Gastrocnemius medialis (tissue), 4 donors: Measurements from ENCODE around the gene PRR7. TPM values are rescaled to one million over a fixed set of nuclear protein-coding genes. Genes with fewer than 3 reads are reported as not detected.

Source experiments
- ATAC-seq, 2 donors: fragments of 150-250 bp; one replicate each; pipeline ENCODE4 v1.9.1; 2016
- DNase-seq, 2 donors: peaks; one replicate each; pipeline ENCODE4 v3.0.0-alpha.2; 2019
- H3K27ac ChIP-seq, 4 donors: fragments of 200-600 bp; sonication (generic); 1 replicate in 1 of 4; 2 replicates in 3 of 4; pipeline ENCODE4 v1.5.1; 2016 to 2018; ENCODE audit warnings: mild to moderate bottlenecking in 2 of 4, moderate library complexity in 1 of 4
- H3K27me3 ChIP-seq, 3 donors: fragments of 200-600 bp; sonication (generic) in 2 of 3; 1 replicate in 1 of 3; 2 replicates in 2 of 3; pipeline versions ENCODE4 v1.5.1 to v1.6.0; 2016 to 2019; ENCODE audit warnings: mild to moderate bottlenecking in 1 of 3, moderate library complexity in 1 of 3
- H3K36me3 ChIP-seq, 2 donors: fragments of 200-600 bp; sonication (generic) in 1 of 2; one replicate each; pipeline ENCODE4 v1.5.1; 2017 to 2018
- H3K4me1 ChIP-seq, 2 donors: fragments of 200-600 bp; sonication (generic) in 1 of 2; one replicate each; pipeline ENCODE4 v1.5.1; 2016 to 2017; ENCODE audit warnings: mild to moderate bottlenecking in 2 of 2
- H3K4me3 ChIP-seq, 4 donors: fragments of 200-600 bp; sonication (generic) in 3 of 4; 1 replicate in 1 of 4; 2 replicates in 3 of 4; pipeline ENCODE4 v1.5.1; 2016 to 2019; ENCODE audit warnings: mild to moderate bottlenecking in 2 of 4
- H3K9me3 ChIP-seq, 3 donors: fragments of 200-600 bp; sonication (generic) in 2 of 3; 1 replicate in 1 of 3; 2 replicates in 2 of 3; pipeline ENCODE4 v1.5.1; 2016 to 2019
- POLR2A ChIP-seq, 2 donors: fragments of 450-650 bp; IDR thresholded peaks; one replicate each; pipeline ENCODE4 v1.6.1; 2017; ENCODE audit warnings: antibody characterized with exemption in 2 of 2, mild to moderate bottlenecking in 2 of 2, moderate library complexity in 2 of 2
- in situ Hi-C, 4 donors: fragments of 200-750 bp; cut with MboI; loops; one replicate each; pipeline versions ENCODE4 v1.15.0 to v1.8.0; 2017; ENCODE audit warnings: low sequenced_read_pairs in 4 of 4
- intact Hi-C: fragments of 100-400 bp; cut with DNase I; formaldehyde crosslinking; loops from one replicate; pipeline ENCODE4 v1.15.1; 2023; ENCODE audit warnings: low total_unique reads
- total RNA-seq, 4 donors: library from RNA; depleted of rRNA; stranded (reverse); fragments of >200 nt; gene quantifications; one replicate each; pipeline versions ENCODE4 v1.1.0 to v1.2.3, GENCODE V29; 2016
- TF ChIP-seq, protein P1 (sequence below), 5 experiments: fragments of 450-650 bp in 3 of 5; fragments of 200-600 bp in 2 of 5; sonication (generic) in 2 of 5; IDR thresholded peaks in 4 of 5; conservative IDR thresholded peaks in 1 of 5; 1 replicate in 4 of 5; 2 replicates in 1 of 5; pipeline ENCODE4 v1.5.1; 2016 to 2019; ENCODE audit warnings: antibody characterized with exemption in 5 of 5, mild to moderate bottlenecking in 3 of 5, moderate library complexity in 3 of 5

Gene PRR7
- total RNA-seq, 4 donors from 2014 or later = 0.63 to 2.0 (median 1.4) TPM; not detected in 1

- DNase-seq (no peak), ATAC-seq (no peak)
- H3K36me3 ChIP-seq = no peaks in the 10 kb centered on the region
- TF ChIP-seq, protein P1, sequence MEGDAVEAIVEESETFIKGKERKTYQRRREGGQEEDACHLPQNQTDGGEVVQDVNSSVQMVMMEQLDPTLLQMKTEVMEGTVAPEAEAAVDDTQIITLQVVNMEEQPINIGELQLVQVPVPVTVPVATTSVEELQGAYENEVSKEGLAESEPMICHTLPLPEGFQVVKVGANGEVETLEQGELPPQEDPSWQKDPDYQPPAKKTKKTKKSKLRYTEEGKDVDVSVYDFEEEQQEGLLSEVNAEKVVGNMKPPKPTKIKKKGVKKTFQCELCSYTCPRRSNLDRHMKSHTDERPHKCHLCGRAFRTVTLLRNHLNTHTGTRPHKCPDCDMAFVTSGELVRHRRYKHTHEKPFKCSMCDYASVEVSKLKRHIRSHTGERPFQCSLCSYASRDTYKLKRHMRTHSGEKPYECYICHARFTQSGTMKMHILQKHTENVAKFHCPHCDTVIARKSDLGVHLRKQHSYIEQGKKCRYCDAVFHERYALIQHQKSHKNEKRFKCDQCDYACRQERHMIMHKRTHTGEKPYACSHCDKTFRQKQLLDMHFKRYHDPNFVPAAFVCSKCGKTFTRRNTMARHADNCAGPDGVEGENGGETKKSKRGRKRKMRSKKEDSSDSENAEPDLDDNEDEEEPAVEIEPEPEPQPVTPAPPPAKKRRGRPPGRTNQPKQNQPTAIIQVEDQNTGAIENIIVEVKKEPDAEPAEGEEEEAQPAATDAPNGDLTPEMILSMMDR (IDR thresholded peaks at IDR 0.05 in 4 of 5, conservative IDR thresholded peaks at IDR 0.05 in 1 of 5) = no peak
- no peak for TF ChIP-seq POLR2A (IDR thresholded peaks at IDR 0.05)
- peaks cover 12 to 33% (median 23%) of the 10 kb centered on the region in 3 donors for H3K27me3 ChIP-seq
- intact Hi-C loops = loop anchor here (10.0 kb wide), 1 partner anchor 336 kb away; no protein-coding TSS in a partner anchor
- no peak overlapping the region for H3K4me3 ChIP-seq
- H3K27ac ChIP-seq = no peak overlapping the region
- in situ Hi-C loops = loop anchor here in 1 of 4 donors (10.0 kb wide), 1 partner anchor 46 kb away; the partner anchor contains the start of genes F12 and PFN3
- H3K9me3 ChIP-seq = no peaks in the 10 kb centered on the region
- H3K4me1 ChIP-seq = peaks cover 15 to 29% of the 10 kb centered on the region in 2 donors
These were observed 4.2 kb downstream of the PRR7 start for GRCh38 chr5:177450667-177451424.

DNA sequence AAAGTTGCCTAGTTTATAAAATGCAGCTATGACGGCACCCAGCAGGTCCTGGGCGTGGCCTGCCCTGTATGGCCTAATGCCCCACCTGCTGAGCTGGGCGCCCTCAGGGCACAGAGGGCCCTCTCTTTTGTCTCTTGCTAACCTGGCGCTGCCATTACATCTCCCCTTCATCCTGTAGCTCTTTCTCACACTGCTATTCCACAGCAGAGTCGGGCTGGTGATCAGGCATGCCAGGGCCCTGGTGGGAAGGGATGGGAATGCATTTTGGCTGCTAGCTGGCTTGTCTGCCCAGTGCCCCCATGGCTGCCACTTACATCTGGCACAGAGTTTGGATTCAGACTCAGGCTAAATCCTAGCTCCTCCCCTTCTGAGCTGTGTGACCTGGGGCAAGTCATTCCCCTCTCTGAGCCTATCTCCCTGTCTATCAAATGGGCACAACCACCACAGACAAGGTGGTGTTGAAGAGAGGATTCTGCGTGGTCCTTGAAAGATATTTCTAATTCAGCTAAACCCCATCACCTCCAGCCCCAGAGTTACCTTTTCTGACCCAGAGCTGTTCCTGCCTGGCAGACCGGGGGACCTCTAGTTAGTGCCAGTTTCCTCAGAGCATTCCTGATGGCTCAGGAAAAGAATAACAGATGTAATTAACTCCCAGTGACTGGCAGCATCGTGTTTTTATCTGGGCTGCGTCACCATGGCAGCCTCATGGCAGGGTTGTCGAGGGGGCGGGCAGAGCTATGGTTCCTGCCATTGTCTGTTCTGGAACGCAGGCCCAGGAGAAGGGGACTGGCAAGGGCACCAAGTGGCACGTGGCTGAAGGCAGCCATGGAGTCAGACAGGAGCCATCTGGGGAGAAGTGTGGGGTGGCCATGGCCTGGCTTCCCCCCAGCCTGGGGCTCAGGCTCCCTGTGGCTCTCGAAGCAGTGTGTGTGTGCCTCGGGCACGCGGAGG lies 6.3 kb downstream of the PRR7 start:
- ATAC-seq (no peak), DNase-seq (no peak)
- Histone ChIP-seq H3K27me3 (peaks cover 12 to 24% (median 14%) of the 10 kb centered on the region in 3 donors), H3K9me3 (no peaks in the 10 kb centered on the region), H3K4me1 (peaks cover 10 to 26% of the 10 kb centered on the region in 2 donors), H3K27ac (no peak overlapping the region), H3K36me3 (no peaks in the 10 kb centered on the region), H3K4me3 (no peak overlapping the region)
- TF ChIP-seq, protein P1 (IDR thresholded peaks at IDR 0.05 in 4 of 5, conservative IDR thresholded peaks at IDR 0.05 in 1 of 5) = no peak
- no peak for TF ChIP-seq POLR2A (IDR thresholded peaks at IDR 0.05)
- in situ Hi-C loops = loop anchor here in 1 of 4 donors (10.0 kb wide), 1 partner anchor 48 kb away; the partner anchor contains the start of genes F12 and PFN3
- intact Hi-C loops = loop anchor here (10.0 kb wide), 1 partner anchor 338 kb away; no protein-coding TSS in a partner anchor

- in situ Hi-C loops (loop anchor here in 1 of 4 donors (10.0 kb wide), 1 partner anchor 49 kb away; the partner anchor contains the start of genes F12 and PFN3), intact Hi-C loops (loop anchor here (1.0 to 10.0 kb wide), 4 partner anchors 28 to 339 kb away; partner anchors contain the start of gene GRK6)
- Histone ChIP-seq H3K9me3 (no peaks in the 10 kb centered on the region), H3K4me3 (peak overlapping the region; percentile 55 to 93 (median 73)), H3K27me3 (peaks cover 4 to 14% (median 12%) of the 10 kb centered on the region in 3 donors), H3K36me3 (no peaks in the 10 kb centered on the region), H3K27ac (peak overlapping the region in 1 of 4 donors; percentile 67), H3K4me1 (peaks cover 9 to 25% of the 10 kb centered on the region in 2 donors)
- no peak for ATAC-seq
- no peak for DNase-seq
- TF ChIP-seq, protein P1 (IDR thresholded peaks at IDR 0.05 in 4 of 5, conservative IDR thresholded peaks at IDR 0.05 in 1 of 5) = no peak
- TF ChIP-seq POLR2A (IDR thresholded peaks at IDR 0.05) = no peak
These were observed 7.3 kb downstream of the PRR7 start for GRCh38 chr5:177453852-177454396.
